ENCODE results near the gene INHBA.

Gene INHBA

DNA sequence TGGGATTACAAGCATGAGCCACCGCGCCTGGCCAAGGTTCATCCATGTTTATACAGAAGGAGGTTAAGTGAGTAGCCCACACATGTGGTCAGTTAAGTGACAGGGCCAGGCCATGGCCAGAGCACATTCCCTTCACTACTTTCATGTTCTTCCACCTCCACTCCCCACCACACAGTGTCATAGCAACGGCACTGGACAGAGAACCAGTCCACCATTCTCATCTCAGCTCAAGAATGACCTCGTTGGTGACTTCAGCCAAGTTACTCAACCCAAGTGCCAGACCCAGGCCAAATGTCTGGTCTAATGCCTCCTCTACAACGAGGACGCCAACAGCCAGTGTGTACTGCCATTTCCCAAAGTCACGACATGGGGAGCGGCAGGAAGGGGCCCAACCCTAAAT lies 62.4 kb downstream of the INHBA start:
- Histone ChIP-seq H3K9me3 (ENCODE audit: severe bottlenecking) (no peaks in the 10 kb centered on the region), H3K27ac (no peak overlapping the region), H3K36me3 (no peaks in the 10 kb centered on the region), H3K27me3 (ENCODE audit: insufficient read depth, low read depth, severe bottlenecking) (peaks cover 6% of the 10 kb centered on the region), H3K4me3 (ENCODE audit: low read depth, low read length) (no peak overlapping the region)
- TF ChIP-seq, protein P1, sequence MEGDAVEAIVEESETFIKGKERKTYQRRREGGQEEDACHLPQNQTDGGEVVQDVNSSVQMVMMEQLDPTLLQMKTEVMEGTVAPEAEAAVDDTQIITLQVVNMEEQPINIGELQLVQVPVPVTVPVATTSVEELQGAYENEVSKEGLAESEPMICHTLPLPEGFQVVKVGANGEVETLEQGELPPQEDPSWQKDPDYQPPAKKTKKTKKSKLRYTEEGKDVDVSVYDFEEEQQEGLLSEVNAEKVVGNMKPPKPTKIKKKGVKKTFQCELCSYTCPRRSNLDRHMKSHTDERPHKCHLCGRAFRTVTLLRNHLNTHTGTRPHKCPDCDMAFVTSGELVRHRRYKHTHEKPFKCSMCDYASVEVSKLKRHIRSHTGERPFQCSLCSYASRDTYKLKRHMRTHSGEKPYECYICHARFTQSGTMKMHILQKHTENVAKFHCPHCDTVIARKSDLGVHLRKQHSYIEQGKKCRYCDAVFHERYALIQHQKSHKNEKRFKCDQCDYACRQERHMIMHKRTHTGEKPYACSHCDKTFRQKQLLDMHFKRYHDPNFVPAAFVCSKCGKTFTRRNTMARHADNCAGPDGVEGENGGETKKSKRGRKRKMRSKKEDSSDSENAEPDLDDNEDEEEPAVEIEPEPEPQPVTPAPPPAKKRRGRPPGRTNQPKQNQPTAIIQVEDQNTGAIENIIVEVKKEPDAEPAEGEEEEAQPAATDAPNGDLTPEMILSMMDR (IDR thresholded peaks at IDR 0.05; ENCODE audit: low read depth, low read length): no peak
- DNase-seq: no peak

DNA sequence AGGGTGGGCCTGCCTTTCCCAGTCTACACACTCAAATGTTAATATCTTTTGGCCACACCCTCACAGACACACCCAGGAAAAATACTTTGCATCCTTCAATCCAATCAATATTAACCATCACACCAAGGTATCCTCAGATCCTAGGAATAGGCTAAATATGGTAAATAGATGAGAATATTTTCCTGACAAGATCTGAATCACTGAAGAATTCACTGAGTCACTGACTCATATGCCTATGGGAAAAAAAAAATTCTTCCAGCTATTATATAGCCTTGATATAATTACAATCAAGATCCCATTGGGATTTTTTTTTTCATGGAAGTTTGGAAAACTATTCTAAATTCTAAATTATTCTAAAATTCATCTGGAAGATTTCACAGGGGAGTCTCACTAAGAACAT lies 65.8 kb downstream of the INHBA start:
- Histone ChIP-seq H3K4me3 (ENCODE audit: low read depth, low read length) (no peak overlapping the region), H3K27me3 (ENCODE audit: insufficient read depth, low read depth, severe bottlenecking) (peaks cover 4% of the 10 kb centered on the region), H3K36me3 (no peaks in the 10 kb centered on the region), H3K27ac (no peak overlapping the region), H3K9me3 (ENCODE audit: severe bottlenecking) (no peaks in the 10 kb centered on the region)
- TF ChIP-seq, protein P1 (IDR thresholded peaks at IDR 0.05; ENCODE audit: low read depth, low read length): no peak
- DNase-seq: no peak

All from WERI-Rb-1 (cell line).